Panc1 (cell line): ENCODE measurements around the gene TRAK2.

Source experiments
- CTCF ChIP-seq: fragments of 450-650 bp; IDR thresholded peaks from 2 replicates; pipeline ENCODE4 v1.5.1; 2017; ENCODE audit warnings: mild to moderate bottlenecking
- POLR2AphosphoS5 ChIP-seq: IDR thresholded peaks from 2 replicates; pipeline ENCODE4 v1.6.1; 2012; ENCODE audit warnings: mild to moderate bottlenecking, low read depth, low read length, moderate library complexity
- REST ChIP-seq, 2 experiments: IDR thresholded peaks; 2 replicates each; pipeline ENCODE4 v1.6.1; 2011 to 2012; ENCODE audit warnings: low read depth in 2 of 2, control low read depth in 1 of 2, low read length in 1 of 2, mild to moderate bottlenecking in 1 of 2, moderate library complexity in 1 of 2; ENCODE audit not compliant: insufficient read depth in 1 of 2
- SIN3A ChIP-seq: IDR thresholded peaks from 2 replicates; pipeline ENCODE4 v1.6.1; 2012; ENCODE audit warnings: low read depth, mild to moderate bottlenecking, low read length, moderate library complexity, borderline replicate concordance; ENCODE audit not compliant: insufficient read depth
- TCF7L2 ChIP-seq: IDR thresholded peaks from 2 replicates; pipeline ENCODE4 v1.6.1; 2011; ENCODE audit warnings: mild to moderate bottlenecking, low read depth, low read length, inconsistent platforms

- no peak for TF ChIP-seq CTCF
- no peak for TF ChIP-seq TCF7L2
- no peak for TF ChIP-seq SIN3A
- TF ChIP-seq REST (IDR thresholded peaks at IDR 0.05; ENCODE audit: insufficient read depth in 1 of 2, low read depth in 2 of 2, low read length in 1 of 2), result no peak
- no peak for TF ChIP-seq POLR2AphosphoS5
Measured at GRCh38 chr2:201444746-201445465, 6.4 kb downstream of the TRAK2 start.
